Lower lobe of right lung (tissue), 2 donors: Measurements from ENCODE around the gene CBX2. TPM values are rescaled to one million over a fixed set of nuclear protein-coding genes. Genes with fewer than 3 reads are reported as not detected.
A peak's percentile ranks its signal among the peaks of the same experiment; 100 is the strongest.

Experiments
- ATAC-seq, 2 donors: fragments of 200-7000 bp; cut with Tn5 transposase; one replicate each; pipeline ENCODE4 v1.9.1; 2020 to 2022; ENCODE audit warnings: mild to moderate bottlenecking in 2 of 2, moderate library complexity in 2 of 2
- DNase-seq: peaks from one replicate; pipeline ENCODE4 v3.0.0-alpha.2; 2020
- H3K27ac ChIP-seq: fragments of 200-600 bp; one replicate; pipeline ENCODE4 v1.8.0; 2022
- H3K27me3 ChIP-seq: fragments of 200-600 bp; one replicate; pipeline ENCODE4 v1.8.0; 2022; ENCODE audit warnings: low read depth
- H3K36me3 ChIP-seq: fragments of 200-600 bp; one replicate; pipeline ENCODE4 v1.8.0; 2022; ENCODE audit warnings: mild to moderate bottlenecking
- H3K4me1 ChIP-seq: fragments of 200-600 bp; one replicate; pipeline ENCODE4 v1.8.0; 2022
- H3K4me3 ChIP-seq: fragments of 200-600 bp; one replicate; pipeline ENCODE4 v1.8.0; 2022; ENCODE audit warnings: mild to moderate bottlenecking
- H3K9me3 ChIP-seq: fragments of 200-600 bp; one replicate; pipeline ENCODE4 v1.8.0; 2022
- CTCF ChIP-seq: fragments of 200-600 bp; IDR thresholded peaks from one replicate; pipeline ENCODE4 v1.8.0; 2022; ENCODE audit warnings: antibody characterized with exemption, mild to moderate bottlenecking
- intact Hi-C: fragments of 100-400 bp; cut with DNase I; formaldehyde crosslinking; loops from one replicate; pipeline ENCODE4 v1.11.0; 2022
- total RNA-seq: library from RNA; stranded (reverse); fragmentation: NEBNext Ultra II Directional; extraction: Animal tissue kit (Norgen Biotek cat#: 25700); gene quantifications from one replicate; pipeline ENCODE4 v1.2.1, GENCODE V29; 2021
- donor health status: DM: no; HTN: yes; CAD: no; lungs with severe emphysema.

CBX2 gene
- total RNA-seq, 1 donor from 2014 or later = 3.9 TPM

- no peak for ATAC-seq
- intact Hi-C loops = no loop called here
- Histone ChIP-seq H3K36me3 (no peaks in the 10 kb centered on the region), H3K4me3 (no peak overlapping the region), H3K9me3 (no peaks in the 10 kb centered on the region), H3K27me3 (peaks cover 70% of the 10 kb centered on the region), H3K4me1 (peaks cover 16% of the 10 kb centered on the region), H3K27ac (peak overlapping the region; percentile 64)
- DNase-seq = peak; percentile 3
- TF ChIP-seq CTCF = no peak
Measured at GRCh38 chr17:79776376-79777119, 1.4 kb upstream of the CBX2 start.

- Histone ChIP-seq H3K9me3 (no peaks in the 10 kb centered on the region), H3K4me1 (peaks cover 22% of the 10 kb centered on the region), H3K36me3 (no peaks in the 10 kb centered on the region), H3K27ac (peak overlapping the region; percentile 64), H3K4me3 (peak overlapping the region; percentile 57), H3K27me3 (peaks cover 63% of the 10 kb centered on the region)
- ATAC-seq = peak; percentile 56 to 57
- peak; percentile 70 for DNase-seq
- intact Hi-C loops = no loop called here
- TF ChIP-seq CTCF = peak; percentile 25
Measured at GRCh38 chr17:79777120-79777893, 641 bp upstream of the CBX2 start.

GRCh38 chr17:79778504-79779083 is 646 bp downstream of the CBX2 start:
- DNase-seq = peak; percentile 49
- intact Hi-C loops = no loop called here
- Histone ChIP-seq H3K27ac (no peak overlapping the region), H3K4me3 (peak overlapping the region; percentile 75), H3K9me3 (no peaks in the 10 kb centered on the region), H3K27me3 (peaks cover 54% of the 10 kb centered on the region), H3K4me1 (peaks cover 22% of the 10 kb centered on the region), H3K36me3 (no peaks in the 10 kb centered on the region)
- peak in 1 of 2 donors; percentile 5 for ATAC-seq
- TF ChIP-seq CTCF = no peak

- intact Hi-C loops = no loop called here
- H3K27ac ChIP-seq = no peak overlapping the region
- H3K4me1 ChIP-seq = peaks cover 22% of the 10 kb centered on the region
- no peak for TF ChIP-seq CTCF
- H3K4me3 ChIP-seq = peak overlapping the region; percentile 75
- H3K9me3 ChIP-seq = no peaks in the 10 kb centered on the region
- DNase-seq = peak; percentile 43
- H3K27me3 ChIP-seq = peaks cover 54% of the 10 kb centered on the region
- ATAC-seq = no peak
- H3K36me3 ChIP-seq = no peaks in the 10 kb centered on the region
Measured at GRCh38 chr17:79779084-79779529, 1.2 kb downstream of the CBX2 start.

- no peak for TF ChIP-seq CTCF
- Histone ChIP-seq H3K4me1 (peaks cover 22% of the 10 kb centered on the region), H3K27ac (no peak overlapping the region), H3K9me3 (no peaks in the 10 kb centered on the region), H3K27me3 (peaks cover 56% of the 10 kb centered on the region), H3K4me3 (no peak overlapping the region), H3K36me3 (no peaks in the 10 kb centered on the region)
- intact Hi-C loops = no loop called here
- DNase-seq = peak; percentile 24
- ATAC-seq = no peak
Measured at GRCh38 chr17:79779661-79780365, 1.9 kb downstream of the CBX2 start.
